HEK293 (cell line): ENCODE data around the gene HIRIP3.

Experiments used
- CTCF ChIP-seq: fragments of 450-650 bp; formaldehyde crosslinking; IDR thresholded peaks from 2 replicates; pipeline ENCODE4 v1.5.1; 2016; ENCODE audit warnings: missing biosample characterization, missing genetic modification characterization
- ZNF777 ChIP-seq: fragments of 450-650 bp; formaldehyde crosslinking; IDR thresholded peaks from 2 replicates; pipeline ENCODE4 v1.5.1; 2017; ENCODE audit warnings: missing biosample characterization, missing genetic modification characterization, borderline replicate concordance

- TF ChIP-seq CTCF (tag by site-specific recombination): no peak
- no peak for TF ChIP-seq ZNF777
Observed at GRCh38 chr16:29999605-30000004, 4.2 kb upstream of the HIRIP3 start.
